ENCODE results near the gene LCN9.

Gene LCN9

GRCh38 chr9:135698767-135699166, 35.7 kb downstream of the LCN9 start:
- no peak for DNase-seq (ENCODE audit: low read depth)

DNA sequence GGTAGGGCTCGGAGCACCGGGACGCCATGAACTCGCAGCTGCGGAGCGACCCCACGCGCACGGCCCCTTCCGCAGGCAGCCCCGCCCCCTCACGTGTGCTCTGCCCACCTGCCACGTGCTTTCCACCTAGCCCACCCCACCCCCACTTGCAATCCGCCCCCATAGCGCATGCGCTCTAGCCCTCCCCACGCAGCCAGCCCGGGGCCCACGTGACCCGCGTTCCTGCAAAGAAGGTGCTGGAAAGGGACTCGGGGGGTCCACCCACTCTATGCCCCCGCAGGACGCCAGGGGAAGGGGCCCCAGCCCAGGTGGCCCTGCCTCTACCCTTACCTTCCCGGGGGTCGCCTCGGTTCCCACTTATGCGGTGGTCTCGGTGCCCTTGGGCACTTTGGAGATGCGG, 36.3 kb downstream of the LCN9 start, which contains the start of gene SOHLH1:
TSS of gene SOHLH1 (minus strand) at position 42 of the 400 bp plus-strand sequence. CDS start at position 28, 14 bp downstream.
- DNase-seq (ENCODE audit: low read depth), result no peak

GRCh38 chr9:135700525-135700924, 37.4 kb downstream of the LCN9 start:
- no peak for DNase-seq (ENCODE audit: low read depth)

DNA sequence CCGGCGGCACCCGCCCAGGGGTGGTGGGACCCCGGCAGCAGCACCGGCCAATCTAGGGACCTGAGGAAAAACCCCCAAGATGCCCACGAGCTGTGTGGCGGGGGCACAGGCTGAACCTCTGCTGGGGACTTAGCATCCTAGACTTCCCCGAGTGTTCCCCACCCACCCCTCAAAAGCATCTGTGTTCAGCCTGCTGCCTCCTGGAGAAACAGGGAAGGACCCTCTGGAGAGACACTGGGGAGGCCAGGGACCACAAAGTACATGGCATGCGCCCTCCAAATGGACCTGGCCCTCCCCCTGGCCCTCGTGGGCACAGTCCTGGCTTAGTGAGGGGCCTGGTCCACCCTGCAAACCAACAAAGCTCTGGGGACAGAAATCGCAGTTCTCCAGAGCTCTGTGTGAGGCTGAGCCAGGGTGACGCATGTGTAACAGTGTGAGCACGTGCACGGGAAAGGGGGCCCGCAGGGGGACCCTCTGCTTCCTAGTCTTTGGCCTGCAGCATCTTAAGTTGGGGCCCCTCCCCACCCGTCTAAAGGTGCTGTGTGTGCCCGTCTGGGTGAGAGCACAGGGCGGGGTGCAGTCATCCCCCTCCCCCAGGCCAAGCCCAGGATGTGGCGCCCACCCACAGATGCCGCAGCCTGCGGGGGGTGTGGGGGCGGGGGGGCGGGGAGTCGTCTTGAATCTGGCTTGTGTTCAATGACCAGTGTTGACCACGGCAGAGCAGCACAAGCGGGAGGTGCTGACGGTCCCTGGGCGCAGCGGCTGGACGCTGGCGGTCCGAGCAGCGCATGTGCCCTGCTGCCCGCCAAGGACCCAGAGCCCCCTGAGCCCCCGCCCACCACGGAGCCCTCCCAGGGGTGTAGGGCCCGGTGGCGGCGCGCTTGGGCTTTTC, 38.2 kb downstream of the LCN9 start:
- DNase-seq (ENCODE audit: low read depth), result no peak

GRCh38 chr9:135701959-135702721, 39.0 kb downstream of the LCN9 start, which contains the start of gene KCNT1:
Gene KCNT1 (plus strand): TSS chr9:135702185. CDS start chr9:135702259, 74 bp downstream.
- peak; percentile 47 for DNase-seq (ENCODE audit: low read depth)

DNA sequence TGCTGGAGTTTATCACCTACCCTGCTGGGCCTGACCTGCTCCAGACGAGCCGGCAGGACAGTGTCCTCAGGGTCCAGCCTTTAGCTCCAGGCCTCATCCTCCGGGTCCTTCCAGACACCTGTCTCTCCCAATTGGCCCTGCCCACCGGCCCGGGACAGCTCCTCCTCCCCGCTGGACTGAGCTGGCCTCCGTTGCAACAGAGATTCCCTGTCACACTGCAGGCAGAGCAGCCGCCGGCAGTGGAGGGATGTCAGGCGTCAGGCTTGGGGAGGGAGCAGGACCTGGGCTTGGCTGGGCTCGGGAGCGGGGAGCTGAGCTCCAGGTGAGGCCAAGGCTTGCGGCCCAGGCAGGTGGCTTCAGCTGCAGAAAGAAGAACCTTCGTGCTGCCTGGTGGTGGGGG, 40.6 kb downstream of the LCN9 start:
- DNase-seq (ENCODE audit: low read depth), result no peak

DNA sequence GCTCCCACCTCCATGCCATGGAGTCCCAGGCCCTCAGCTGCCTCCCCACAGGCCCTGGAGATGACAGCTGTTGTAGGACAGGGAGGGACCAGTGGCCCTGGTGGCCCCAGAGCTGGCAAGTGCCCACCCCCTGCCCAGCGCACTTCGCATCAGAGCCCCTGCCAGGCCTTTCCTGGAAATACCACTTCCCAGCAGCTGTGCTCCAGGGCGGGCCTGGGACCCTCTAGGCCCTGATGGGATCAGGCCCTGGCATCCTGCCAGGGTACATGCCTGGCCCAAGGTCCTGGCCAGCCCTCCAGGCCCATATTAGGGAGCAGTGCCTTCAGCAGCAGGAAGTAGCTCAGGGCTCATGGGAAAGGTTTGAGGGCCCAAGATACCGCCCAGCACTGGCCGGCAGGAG, 41.4 kb downstream of the LCN9 start:
- no peak for DNase-seq (ENCODE audit: low read depth)

DNA sequence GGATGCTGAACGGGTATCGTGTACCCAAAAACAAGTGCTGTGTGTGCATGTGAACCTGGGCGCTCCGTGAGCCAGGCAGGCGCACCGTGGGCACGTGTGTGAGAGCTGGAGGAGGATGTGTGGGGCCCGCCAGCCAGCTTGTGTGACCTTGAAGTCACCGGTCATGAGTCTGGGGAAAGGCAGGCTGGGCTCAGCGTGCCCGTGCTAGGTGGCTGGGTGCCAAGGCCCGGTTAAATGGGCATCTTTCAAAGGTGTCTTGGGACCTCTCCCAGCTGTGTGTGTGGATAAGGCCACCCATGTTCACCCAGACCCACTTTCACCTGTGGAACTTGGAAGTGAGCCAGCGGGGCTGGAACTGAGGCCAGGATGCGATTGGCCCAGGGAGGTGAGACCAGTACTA, 42.3 kb downstream of the LCN9 start:
- no peak for DNase-seq (ENCODE audit: low read depth)

DNA sequence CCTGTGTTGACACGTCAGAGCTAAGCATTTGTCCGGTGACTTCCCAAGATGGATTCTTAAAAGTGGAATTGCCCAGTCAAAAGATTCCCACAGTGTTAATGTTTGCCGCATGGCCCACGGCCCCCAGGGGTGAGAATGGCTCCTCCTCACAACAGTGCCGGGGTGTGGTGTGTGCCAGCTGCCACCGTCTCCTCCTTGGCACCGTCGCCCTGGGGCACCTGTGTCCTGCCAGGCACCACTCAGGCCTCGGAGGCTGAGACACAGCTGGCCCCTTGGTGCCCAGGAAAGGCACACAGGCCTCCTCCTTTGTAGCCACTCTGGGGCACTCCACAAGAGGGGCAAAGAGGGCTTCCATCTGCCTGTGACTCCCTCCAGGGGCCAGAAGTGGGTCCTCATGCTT, 43.2 kb downstream of the LCN9 start:
- no peak for DNase-seq (ENCODE audit: low read depth)

GRCh38 chr9:135707252-135708138, 44.4 kb downstream of the LCN9 start:
- no peak for DNase-seq (ENCODE audit: low read depth)

GRCh38 chr9:135708164-135708563, 45.1 kb downstream of the LCN9 start:
- DNase-seq (ENCODE audit: low read depth), result no peak

- DNase-seq (ENCODE audit: low read depth), result no peak
These were observed 48.3 kb downstream of the LCN9 start for GRCh38 chr9:135711391-135711790.

- DNase-seq (ENCODE audit: low read depth), result no peak
These were observed 48.8 kb downstream of the LCN9 start for GRCh38 chr9:135711881-135712280.

- DNase-seq (ENCODE audit: low read depth), result no peak
These were observed 49.6 kb downstream of the LCN9 start for GRCh38 chr9:135712613-135713295.

- no peak for DNase-seq (ENCODE audit: low read depth)
These were observed 51.3 kb downstream of the LCN9 start for GRCh38 chr9:135714242-135715055.

DNA sequence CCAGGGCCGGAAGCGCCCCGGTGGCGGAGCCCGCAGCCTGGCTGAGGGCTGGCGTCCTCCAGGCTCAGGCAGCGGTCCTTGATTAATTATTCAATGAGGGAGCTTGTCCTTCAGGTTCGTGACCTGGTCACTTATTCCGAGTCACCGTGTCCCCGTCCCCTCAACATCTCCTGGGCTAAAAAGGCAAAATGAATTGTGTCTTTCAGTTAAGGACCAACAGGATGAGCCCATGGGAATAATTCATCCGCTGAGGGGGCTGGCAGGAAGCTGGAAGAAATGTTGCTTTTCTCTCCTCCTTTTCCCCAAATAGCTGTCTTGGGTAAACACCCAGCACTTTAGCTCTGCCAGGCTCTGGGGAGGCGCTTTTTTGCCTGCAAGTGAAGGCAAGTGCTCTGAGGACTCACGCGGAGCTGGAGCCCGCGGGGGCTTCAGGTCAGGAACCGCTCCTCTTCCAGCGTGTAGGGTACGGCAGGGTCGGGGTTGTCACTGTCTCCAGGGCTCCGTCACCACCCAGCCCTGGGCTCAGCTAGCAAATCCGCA, 52.0 kb downstream of the LCN9 start:
- DNase-seq (ENCODE audit: low read depth), result no peak

GRCh38 chr9:135716045-135716444, 52.9 kb downstream of the LCN9 start:
- no peak for DNase-seq (ENCODE audit: low read depth)

Measured in stimulated activated CD8-positive, alpha-beta memory T cell treated with anti-CD3 and anti-CD28 coated beads, Interleukin-7, amount 100 ng/mL, for 24 hours (primary cell).